Right lobe of liver (tissue), 4 donors: ENCODE measurements around the gene ALPP.

Experiments used
- CTCF ChIP-seq, 4 donors: fragments of 200-600 bp in 3 of 4; fragments of 450-650 bp in 1 of 4; IDR thresholded peaks; one replicate each; pipeline versions ENCODE4 v1.5.1 to v1.8.0; 2016 to 2022; ENCODE audit warnings: antibody characterized with exemption in 4 of 4, mild to moderate bottlenecking in 2 of 4
- POLR2A ChIP-seq: fragments of 450-650 bp; IDR thresholded peaks from one replicate; pipeline ENCODE4 v1.6.1; 2017; ENCODE audit warnings: antibody characterized with exemption, mild to moderate bottlenecking
- donor health status: DM: no; HTN: no; CAD: no.
- donor health status: DM: no; HTN: no; CAD: no.
- donor health status: DM: no; HTN: yes; CAD: no.

- TF ChIP-seq CTCF (IDR thresholded peaks at IDR 0.05) (no peak), POLR2A (no peak)
Measured at GRCh38 chr2:232340171-232340935, 38.2 kb upstream of the ALPP start.
